ENCODE data around the gene DLGAP5. TPM values are rescaled to one million over a fixed set of nuclear protein-coding genes. Genes with fewer than 3 reads are reported as not detected.

Gene DLGAP5
- total and polyA plus RNA-seq, 5 experiments from 2014 or later, result not detected

DNA sequence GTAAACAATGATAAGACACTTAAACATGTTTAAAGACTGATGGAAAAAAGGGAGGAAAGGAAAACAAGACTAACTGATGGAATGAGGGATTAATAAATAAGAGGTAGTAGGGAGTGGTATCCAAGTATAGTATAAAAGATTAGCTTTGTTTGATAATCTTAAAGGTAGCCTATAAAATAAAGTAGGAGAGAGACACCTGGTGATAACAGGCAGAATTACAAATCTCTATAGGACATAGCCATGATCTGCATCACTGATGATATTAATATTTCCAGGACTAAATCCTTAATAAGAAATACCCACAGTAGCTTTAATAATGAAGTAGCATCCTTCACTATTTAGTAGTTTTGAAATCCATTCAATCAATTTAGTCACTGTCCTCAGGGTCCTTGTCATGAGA, 30.4 kb downstream of the DLGAP5 start:
- Mint-ChIP-seq H3K9me3 (no peaks in the 10 kb centered on the region), H3K27me3 (peaks cover 0 to 7% (median 3%) of the 10 kb centered on the region in 5 donors), H3K4me3 (no peak overlapping the region), H3K4me1 (peaks cover 0 to 7% (median 6%) of the 10 kb centered on the region in 4 donors), H3K36me3 (no peaks in the 10 kb centered on the region), H3K27ac (no peak overlapping the region)
- ATAC-seq (peak; percentile 65 to 67), DNase-seq (peak in 3 of 10 donors; percentile 35 to 46 (median 42))
- POLR2A ChIA-PET, result interaction anchor here (0.6 to 1.1 kb wide), 3 partner anchors 58 to 110 kb away, joined by 3 to 5 read pairs (median 5); partner anchors contain the start of gene MAPK1IP1L

GRCh38 chr14:55158412-55158811, 33.0 kb downstream of the DLGAP5 start:
- peaks cover 0 to 7% (median 3%) of the 10 kb centered on the region in 5 donors for H3K27me3 Mint-ChIP-seq
- peaks cover 0 to 3% (median 0%) of the 10 kb centered on the region in 9 donors for H3K9me3 Mint-ChIP-seq
- ATAC-seq (no peak), DNase-seq (no peak)
- no peak overlapping the region for H3K27ac Mint-ChIP-seq
- POLR2A ChIA-PET, result no interaction called here
- no peaks in the 10 kb centered on the region for H3K36me3 Mint-ChIP-seq
- no peak overlapping the region for H3K4me3 Mint-ChIP-seq
- peaks cover 0 to 3% (median 0%) of the 10 kb centered on the region in 4 donors for H3K4me1 Mint-ChIP-seq

DNA sequence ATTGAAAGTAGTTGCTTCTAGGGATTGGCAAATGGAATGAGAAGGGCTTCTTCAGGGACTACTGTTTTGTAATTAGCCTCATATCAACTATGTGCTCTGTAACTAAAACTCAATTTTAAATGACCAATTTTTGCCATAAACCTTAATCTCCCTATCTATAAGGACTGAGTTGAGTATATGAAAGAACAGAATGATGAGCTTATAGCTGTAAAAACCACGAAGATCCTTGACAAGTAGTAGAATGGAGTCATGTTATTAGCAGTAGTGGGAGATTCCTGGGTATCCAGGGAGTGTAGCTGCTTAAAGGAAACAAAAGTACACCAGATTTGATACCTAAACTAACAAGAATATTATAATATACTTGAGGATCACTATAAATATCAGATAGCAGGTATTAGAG, 34.3 kb downstream of the DLGAP5 start:
- POLR2A ChIA-PET, result interaction anchor here (0.5 kb wide), 1 partner anchor 9 kb away, joined by 4 read pairs; no protein-coding TSS in a partner anchor
- H3K27me3 Mint-ChIP-seq, result peaks cover 0 to 7% (median 3%) of the 10 kb centered on the region in 5 donors

GRCh38 chr14:55153951-55154350, 37.4 kb downstream of the DLGAP5 start:
- Mint-ChIP-seq H3K27me3 (peaks cover 0 to 1% (median 0%) of the 10 kb centered on the region in 5 donors), H3K9me3 (peaks cover 0 to 3% (median 0%) of the 10 kb centered on the region in 9 donors), H3K27ac (no peak overlapping the region), H3K4me1 (peaks cover 0 to 3% (median 0%) of the 10 kb centered on the region in 4 donors), H3K4me3 (no peak overlapping the region), H3K36me3 (no peaks in the 10 kb centered on the region)
- no peak for DNase-seq
- POLR2A ChIA-PET, result no interaction called here
- ATAC-seq, result no peak

More for the DNA sequence above, 34.3 kb downstream of the DLGAP5 start:
- ATAC-seq (no peak), DNase-seq (no peak)
- Mint-ChIP-seq H3K9me3 (peaks cover 0 to 3% (median 0%) of the 10 kb centered on the region in 9 donors), H3K36me3 (no peaks in the 10 kb centered on the region), H3K4me1 (peaks cover 0 to 3% (median 0%) of the 10 kb centered on the region in 4 donors), H3K4me3 (no peak overlapping the region), H3K27ac (no peak overlapping the region)

DNA sequence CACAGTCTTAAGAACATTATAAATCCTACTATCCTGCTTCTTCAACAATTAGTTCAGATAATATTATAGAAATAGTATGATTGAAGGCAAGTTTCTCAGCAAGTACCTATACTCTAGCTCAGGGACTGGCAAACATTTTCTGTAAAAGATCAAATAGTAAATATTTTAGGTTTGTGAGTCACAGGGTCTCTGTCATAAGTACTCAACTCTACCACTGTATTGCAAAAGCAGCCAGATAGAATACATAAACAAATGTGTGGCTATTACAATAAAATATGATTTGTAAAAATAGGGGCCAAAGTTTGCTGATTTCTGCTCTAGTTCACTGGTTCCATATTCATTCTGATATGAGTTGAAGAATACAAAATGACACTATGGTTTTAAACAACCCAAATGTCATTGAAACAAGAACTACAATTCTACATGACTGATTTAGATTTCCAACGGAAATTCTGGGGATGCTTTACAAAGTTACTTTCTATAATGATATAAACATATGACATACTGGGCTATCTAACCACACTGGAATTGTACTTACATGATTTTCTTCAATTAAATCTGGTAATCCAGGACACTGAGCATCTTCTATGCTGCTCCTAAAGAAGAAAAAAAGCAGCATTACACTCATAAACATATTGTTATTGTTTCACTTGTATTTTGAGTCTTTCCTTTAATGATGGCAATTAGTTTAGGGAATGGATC, 39.2 kb downstream of the DLGAP5 start:
- ATAC-seq (no peak), DNase-seq (no peak)
- Mint-ChIP-seq H3K36me3 (no peaks in the 10 kb centered on the region), H3K27ac (no peak overlapping the region), H3K4me3 (no peak overlapping the region), H3K4me1 (peaks cover 0 to 3% (median 0%) of the 10 kb centered on the region in 4 donors), H3K27me3 (no peaks in the 10 kb centered on the region), H3K9me3 (peaks cover 0 to 3% (median 0%) of the 10 kb centered on the region in 9 donors)
- POLR2A ChIA-PET, result no interaction called here

- no peaks in the 10 kb centered on the region for H3K27me3 Mint-ChIP-seq
- DNase-seq, result no peak
- no peak overlapping the region for H3K4me3 Mint-ChIP-seq
- POLR2A ChIA-PET, result no interaction called here
- ATAC-seq, result no peak
- H3K27ac Mint-ChIP-seq, result no peak overlapping the region
- H3K9me3 Mint-ChIP-seq, result peaks cover 0 to 3% (median 0%) of the 10 kb centered on the region in 9 donors
- peaks cover 0 to under 1% (median 0%) of the 10 kb centered on the region in 4 donors for H3K4me1 Mint-ChIP-seq
- H3K36me3 Mint-ChIP-seq, result no peaks in the 10 kb centered on the region
These were observed 39.8 kb downstream of the DLGAP5 start for GRCh38 chr14:55151601-55152000.

DNA sequence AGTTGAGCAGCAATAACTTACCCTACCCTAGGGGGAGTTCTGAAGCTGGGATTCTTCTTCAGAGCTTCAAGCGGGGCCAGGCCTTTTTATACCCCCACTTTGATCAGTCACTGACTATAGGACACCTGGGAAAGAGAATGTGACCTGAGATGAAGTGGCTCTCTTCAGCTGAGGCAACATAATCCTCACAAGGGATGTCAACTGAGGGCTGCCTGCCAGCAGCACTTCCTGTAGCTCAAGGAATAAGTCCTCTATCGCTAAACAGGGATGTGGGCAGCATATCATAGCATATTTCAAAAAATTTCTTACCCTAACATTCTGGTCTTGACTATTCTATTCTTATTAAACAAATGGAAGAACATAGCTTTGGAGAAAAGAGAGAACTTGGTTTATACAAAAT, 45.0 kb downstream of the DLGAP5 start:
- POLR2A ChIA-PET, result no interaction called here
- H3K27me3 Mint-ChIP-seq, result no peaks in the 10 kb centered on the region
- DNase-seq, result no peak
- no peak for ATAC-seq
- H3K9me3 Mint-ChIP-seq, result no peaks in the 10 kb centered on the region
- no peaks in the 10 kb centered on the region for H3K36me3 Mint-ChIP-seq
- H3K4me3 Mint-ChIP-seq, result no peak overlapping the region
- H3K4me1 Mint-ChIP-seq, result no peaks in the 10 kb centered on the region
- H3K27ac Mint-ChIP-seq, result no peak overlapping the region

DNA sequence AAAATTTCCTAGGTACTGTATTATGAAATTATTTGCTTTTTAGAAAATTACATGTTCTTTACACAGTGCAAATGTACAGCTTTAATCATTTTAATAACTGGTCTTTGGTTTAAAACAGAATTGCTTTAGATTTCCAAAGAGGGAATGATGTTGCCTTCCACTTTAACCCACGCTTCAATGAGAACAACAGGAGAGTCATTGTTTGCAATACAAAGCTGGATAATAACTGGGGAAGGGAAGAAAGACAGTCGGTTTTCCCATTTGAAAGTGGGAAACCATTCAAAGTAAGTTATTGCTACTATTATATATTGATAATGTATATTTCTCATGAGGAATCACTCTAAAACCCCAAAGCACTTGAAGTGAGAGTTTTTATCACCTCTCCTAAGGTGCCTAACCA, 48.9 kb downstream of the DLGAP5 start:
- DNase-seq, result no peak
- Mint-ChIP-seq H3K27ac (no peak overlapping the region), H3K9me3 (no peaks in the 10 kb centered on the region), H3K4me1 (no peaks in the 10 kb centered on the region), H3K36me3 (no peaks in the 10 kb centered on the region), H3K4me3 (no peak overlapping the region), H3K27me3 (peaks cover 0 to 3% (median 0%) of the 10 kb centered on the region in 5 donors)
- POLR2A ChIA-PET, result no interaction called here
- ATAC-seq, result no peak

DNA sequence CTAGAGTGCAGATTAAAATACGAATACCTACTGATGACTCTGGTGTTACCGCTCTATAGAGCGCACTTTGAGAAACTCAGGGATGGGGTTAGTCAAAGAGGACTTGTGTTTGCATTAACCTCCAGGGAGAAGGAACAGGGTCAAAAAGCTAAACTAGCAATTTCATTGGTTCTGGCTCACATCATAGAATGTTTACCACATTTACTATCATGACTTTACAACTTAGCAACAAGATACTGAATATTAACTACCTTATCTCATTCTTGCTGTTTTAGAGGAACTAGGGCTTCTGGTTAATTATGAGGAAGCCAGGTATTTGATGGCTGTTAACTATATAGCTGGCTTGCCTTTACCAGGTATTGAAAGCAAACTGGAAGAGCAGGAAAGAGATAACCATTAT, 49.6 kb downstream of the DLGAP5 start:
- no peak for DNase-seq
- POLR2A ChIA-PET, result no interaction called here
- Mint-ChIP-seq H3K9me3 (no peaks in the 10 kb centered on the region), H3K4me1 (no peaks in the 10 kb centered on the region), H3K36me3 (no peaks in the 10 kb centered on the region), H3K4me3 (no peak overlapping the region), H3K27ac (no peak overlapping the region), H3K27me3 (peaks cover 0 to 6% (median under 1%) of the 10 kb centered on the region in 5 donors)
- ATAC-seq, result no peak

DNA sequence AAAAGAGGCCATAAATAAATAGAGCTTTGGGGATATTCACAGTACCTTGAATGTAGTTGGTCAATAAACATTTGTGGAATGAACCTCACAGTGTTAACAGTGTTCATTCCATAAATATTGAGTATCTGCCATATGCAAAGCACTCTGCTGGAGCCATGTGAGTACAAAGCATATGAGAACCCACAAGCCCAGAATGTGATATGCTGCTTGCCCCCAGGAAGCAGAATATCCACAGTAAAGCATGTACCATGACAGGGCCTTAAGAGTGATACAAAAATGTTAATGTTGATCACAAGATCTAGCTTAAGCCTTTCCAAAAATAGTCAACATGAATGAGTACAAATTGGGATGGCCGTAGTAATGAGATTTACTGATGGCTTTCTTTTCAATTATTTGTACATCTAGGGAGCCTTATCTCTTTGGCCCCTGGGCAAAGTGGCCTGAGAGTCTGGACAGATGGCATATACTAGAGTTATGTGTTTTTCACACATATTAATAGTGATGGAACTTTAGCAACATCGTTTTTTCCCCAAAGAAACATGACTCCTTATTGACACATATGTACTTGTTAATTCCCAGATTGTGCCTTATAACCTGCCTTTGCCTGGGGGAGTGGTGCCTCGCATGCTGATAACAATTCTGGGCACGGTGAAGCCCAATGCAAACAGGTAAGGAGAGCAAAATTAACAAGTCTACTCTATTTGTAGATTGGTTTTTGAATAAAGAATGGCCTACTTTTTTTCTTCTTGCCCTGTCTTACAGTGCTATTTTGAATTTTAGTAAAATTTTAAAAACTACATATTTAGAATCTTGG, 51.5 kb downstream of the DLGAP5 start:
- DNase-seq (no peak), ATAC-seq (no peak)
- POLR2A ChIA-PET, result no interaction called here
- Mint-ChIP-seq H3K4me3 (no peak overlapping the region), H3K27me3 (peaks cover 0 to 8% (median 1%) of the 10 kb centered on the region in 5 donors), H3K9me3 (no peaks in the 10 kb centered on the region), H3K27ac (no peak overlapping the region), H3K4me1 (no peaks in the 10 kb centered on the region), H3K36me3 (no peaks in the 10 kb centered on the region)

GRCh38 chr14:55139141-55139540, 52.2 kb downstream of the DLGAP5 start:
- no peak for ATAC-seq
- H3K36me3 Mint-ChIP-seq, result no peaks in the 10 kb centered on the region
- H3K9me3 Mint-ChIP-seq, result no peaks in the 10 kb centered on the region
- H3K4me1 Mint-ChIP-seq, result no peaks in the 10 kb centered on the region
- DNase-seq, result no peak
- no peak overlapping the region for H3K4me3 Mint-ChIP-seq
- POLR2A ChIA-PET, result no interaction called here
- no peak overlapping the region for H3K27ac Mint-ChIP-seq
- H3K27me3 Mint-ChIP-seq, result peaks cover 0 to 8% (median 2%) of the 10 kb centered on the region in 5 donors

DNA sequence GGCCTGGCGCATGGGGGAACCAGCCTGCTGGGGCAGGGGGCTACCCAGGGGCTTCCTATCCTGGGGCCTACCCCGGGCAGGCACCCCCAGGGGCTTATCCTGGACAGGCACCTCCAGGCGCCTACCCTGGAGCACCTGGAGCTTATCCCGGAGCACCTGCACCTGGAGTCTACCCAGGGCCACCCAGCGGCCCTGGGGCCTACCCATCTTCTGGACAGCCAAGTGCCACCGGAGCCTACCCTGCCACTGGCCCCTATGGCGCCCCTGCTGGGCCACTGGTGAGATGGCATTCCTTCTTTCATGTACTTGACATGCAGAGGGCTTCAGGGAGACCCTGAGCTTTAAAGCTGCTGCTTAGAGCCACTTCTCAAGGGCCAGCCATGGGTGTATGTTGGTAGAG, 53.3 kb downstream of the DLGAP5 start:
- no peak overlapping the region for H3K27ac Mint-ChIP-seq
- no peak for ATAC-seq
- no peak overlapping the region for H3K4me3 Mint-ChIP-seq
- no peaks in the 10 kb centered on the region for H3K9me3 Mint-ChIP-seq
- POLR2A ChIA-PET, result no interaction called here
- DNase-seq, result no peak
- no peaks in the 10 kb centered on the region for H3K36me3 Mint-ChIP-seq
- peaks cover 0 to 8% (median 2%) of the 10 kb centered on the region in 5 donors for H3K27me3 Mint-ChIP-seq
- no peaks in the 10 kb centered on the region for H3K4me1 Mint-ChIP-seq

Measured in naive thymus-derived CD8-positive, alpha-beta T cell (primary cell).